H1 (cell line): ENCODE measurements around the gene ADAM12. TPM values are rescaled to one million over a fixed set of nuclear protein-coding genes. Genes with fewer than 3 reads are reported as not detected.

Experiments used
- POU5F1 ChIP-seq: IDR thresholded peaks from 2 replicates; pipeline ENCODE4 v1.6.1; 2011; ENCODE audit warnings: low read depth, mild to moderate bottlenecking, low read length, moderate library complexity
- SIRT6 ChIP-seq: IDR thresholded peaks from one replicate; pipeline ENCODE4 v1.7.1; 2012; ENCODE audit warnings: low read length, inconsistent platforms
- SRF ChIP-seq: IDR thresholded peaks from 2 replicates; pipeline ENCODE4 v1.6.1; 2011; ENCODE audit warnings: mild to moderate bottlenecking, low read depth, low read length, moderate library complexity
- TAF7 ChIP-seq: optimal IDR thresholded peaks from 2 replicates; pipeline ENCODE3; 2011; ENCODE audit warnings: low read depth, mild to moderate bottlenecking, inconsistent platforms, low read length, moderate library complexity, borderline replicate concordance
- polyA plus RNA-seq, 7 experiments: library from polyadenylated mRNA; depleted of rRNA in 3 of 7; stranded (reverse) in 5 of 7; unstranded in 2 of 7; fragments of >200 nt in 5 of 7; fragments of 200-250 nt in 2 of 7; gene quantifications; 1 replicate in 5 of 7; 2 replicates in 1 of 7; 4 replicates in 1 of 7; pipeline versions ENCODE4 v1.2.1 to v1.2.3, GENCODE V29; 2011 to 2013; ENCODE audit warnings: missing spikeins in 2 of 7, mixed read lengths in 2 of 7
- total RNA-seq: library from RNA; stranded (reverse); fragmentation: NEBNext Ultra II Directional; extraction: Animal tissue kit (Norgen Biotek cat#: 25700); gene quantifications from 2 replicates; pipeline ENCODE4 v1.2.1, GENCODE V29; 2021
- TF ChIP-seq, protein P1 (sequence below): IDR thresholded peaks from 2 replicates; pipeline ENCODE4 v1.6.1; 2012; ENCODE audit warnings: low read length, inconsistent platforms

Gene ADAM12
- total and polyA plus RNA-seq, 2 of the 8 experiments (the other 6 are each of a cell fraction or from before 2014, with no cell fraction given) = 0.07 to 0.17 TPM

GRCh38 chr10:126253611-126253998 lies 134.7 kb downstream of the ADAM12 start (continued):
- TF ChIP-seq TAF7 = no peak
- TF ChIP-seq, protein P1, sequence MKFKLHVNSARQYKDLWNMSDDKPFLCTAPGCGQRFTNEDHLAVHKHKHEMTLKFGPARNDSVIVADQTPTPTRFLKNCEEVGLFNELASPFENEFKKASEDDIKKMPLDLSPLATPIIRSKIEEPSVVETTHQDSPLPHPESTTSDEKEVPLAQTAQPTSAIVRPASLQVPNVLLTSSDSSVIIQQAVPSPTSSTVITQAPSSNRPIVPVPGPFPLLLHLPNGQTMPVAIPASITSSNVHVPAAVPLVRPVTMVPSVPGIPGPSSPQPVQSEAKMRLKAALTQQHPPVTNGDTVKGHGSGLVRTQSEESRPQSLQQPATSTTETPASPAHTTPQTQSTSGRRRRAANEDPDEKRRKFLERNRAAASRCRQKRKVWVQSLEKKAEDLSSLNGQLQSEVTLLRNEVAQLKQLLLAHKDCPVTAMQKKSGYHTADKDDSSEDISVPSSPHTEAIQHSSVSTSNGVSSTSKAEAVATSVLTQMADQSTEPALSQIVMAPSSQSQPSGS = no peak
- TF ChIP-seq SRF = no peak
- TF ChIP-seq POU5F1 = no peak
- TF ChIP-seq SIRT6 = no peak
